HS-5 (cell line): Measurements from ENCODE around the gene LMAN2.
"Not testable (repeated sequence)": the region's sequence is repeated elsewhere in the genome, so short reads cannot be mapped to it uniquely, and the experiment has no call there.

Experiments
- DNase-seq: peaks from one replicate; pipeline ENCODE4 v3.0.0-alpha.2; 2012; ENCODE audit warnings: low read depth

Gene LMAN2

DNA sequence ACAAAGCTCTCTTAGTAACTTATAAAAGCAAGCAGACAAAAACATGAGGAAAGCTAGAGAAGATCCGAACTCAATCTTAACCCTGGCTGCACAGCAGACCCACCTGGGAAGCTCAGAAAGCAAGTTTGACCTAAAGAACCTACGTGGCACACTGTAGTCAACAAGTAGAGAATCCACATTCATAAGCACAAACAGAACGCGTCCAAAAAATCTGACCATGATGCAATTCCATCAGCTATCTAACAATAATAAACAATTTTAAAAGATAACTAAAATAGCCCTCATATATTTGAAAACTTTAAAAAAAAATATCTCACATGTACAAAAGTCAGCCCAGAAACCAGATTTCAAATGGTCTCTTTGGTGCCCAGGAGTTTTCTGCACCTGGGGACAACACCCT lies 4.6 kb downstream of the LMAN2 start:
- no peak for DNase-seq

DNA sequence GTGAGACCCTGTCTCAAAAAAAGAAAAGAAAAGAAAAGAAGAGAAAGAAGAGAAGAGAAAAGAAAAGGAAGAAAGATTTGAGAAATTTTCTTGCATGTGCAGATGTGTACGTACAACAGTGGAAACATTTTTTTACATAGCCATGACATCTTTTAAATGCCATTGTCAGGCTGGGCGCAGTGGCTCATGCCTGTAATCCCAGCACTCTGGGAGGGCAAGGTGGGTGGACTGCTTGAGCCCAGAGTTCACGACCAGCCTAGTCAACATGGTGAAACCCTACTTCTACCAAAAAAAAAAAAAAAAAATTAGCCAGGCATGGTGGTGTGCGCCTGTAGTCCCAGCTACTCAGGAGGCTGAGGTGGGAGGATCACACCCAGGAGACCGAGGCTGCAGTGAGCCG lies 6.6 kb downstream of the LMAN2 start:
- no peak for DNase-seq

DNA sequence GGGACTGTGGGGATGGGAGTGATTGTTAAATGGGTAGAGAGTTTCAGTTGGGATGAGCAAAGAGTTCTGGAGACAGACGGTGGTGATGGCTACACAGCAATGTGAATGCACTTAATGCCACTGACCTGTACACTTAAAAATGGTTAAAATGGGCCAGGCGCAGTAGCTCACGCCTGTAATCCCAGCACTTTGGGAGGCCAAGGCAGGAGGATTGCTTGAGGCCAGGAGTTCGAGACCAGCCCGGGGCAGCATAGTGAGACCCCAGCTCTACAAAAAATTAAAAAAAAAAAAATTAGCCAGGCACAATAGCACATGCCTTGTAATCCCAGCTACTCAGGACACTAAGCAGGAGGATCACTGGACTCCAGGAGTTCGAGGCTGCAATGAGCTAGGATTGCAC lies 7.7 kb downstream of the LMAN2 start:
- DNase-seq: no peak

DNA sequence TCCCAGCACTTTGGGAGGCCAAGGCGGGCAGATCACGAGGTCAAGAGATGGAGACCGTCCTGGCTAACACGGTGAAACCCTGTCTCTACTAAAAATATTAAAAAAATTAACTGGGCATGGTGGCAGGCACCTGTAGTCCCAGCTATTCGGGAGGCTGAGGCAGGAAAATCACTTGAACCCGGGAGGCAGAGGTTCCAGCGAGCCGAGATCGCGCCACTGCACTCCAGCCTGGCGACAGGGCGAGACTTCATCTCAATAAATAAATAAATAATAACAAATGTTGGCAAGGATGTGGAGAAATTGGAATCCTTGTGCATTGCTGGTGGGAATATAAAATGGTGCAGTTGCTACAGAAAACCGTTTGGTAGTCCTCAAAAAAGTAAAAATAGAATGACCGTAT lies 8.5 kb downstream of the LMAN2 start:
- not testable (repeated sequence) for DNase-seq

DNA sequence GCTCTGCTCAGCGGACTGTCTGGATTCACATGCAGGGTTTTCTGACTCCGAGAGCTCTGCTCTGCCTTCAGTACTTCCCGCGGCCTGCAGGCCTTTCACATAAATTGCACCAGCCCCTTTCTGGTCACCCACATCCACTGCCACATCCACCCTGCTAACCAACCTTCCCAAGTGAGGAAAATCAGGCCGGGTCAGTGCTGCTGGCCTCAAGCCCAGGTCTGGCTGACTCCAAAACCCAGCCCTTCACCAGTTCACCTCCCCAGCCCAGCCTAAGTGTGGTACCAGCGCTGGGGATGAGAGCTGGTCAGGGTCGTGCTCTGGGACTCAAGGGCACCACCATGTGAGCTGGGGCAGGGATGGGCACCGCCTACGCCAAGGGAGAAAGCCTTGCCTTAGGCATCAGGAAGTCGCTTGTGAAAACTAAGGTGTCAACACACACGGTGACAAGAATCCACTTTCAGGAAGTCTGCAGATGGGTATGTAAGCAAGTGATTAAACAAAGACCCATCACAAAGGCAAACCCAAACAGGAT lies 12.3 kb downstream of the LMAN2 start:
- DNase-seq: no peak

DNA sequence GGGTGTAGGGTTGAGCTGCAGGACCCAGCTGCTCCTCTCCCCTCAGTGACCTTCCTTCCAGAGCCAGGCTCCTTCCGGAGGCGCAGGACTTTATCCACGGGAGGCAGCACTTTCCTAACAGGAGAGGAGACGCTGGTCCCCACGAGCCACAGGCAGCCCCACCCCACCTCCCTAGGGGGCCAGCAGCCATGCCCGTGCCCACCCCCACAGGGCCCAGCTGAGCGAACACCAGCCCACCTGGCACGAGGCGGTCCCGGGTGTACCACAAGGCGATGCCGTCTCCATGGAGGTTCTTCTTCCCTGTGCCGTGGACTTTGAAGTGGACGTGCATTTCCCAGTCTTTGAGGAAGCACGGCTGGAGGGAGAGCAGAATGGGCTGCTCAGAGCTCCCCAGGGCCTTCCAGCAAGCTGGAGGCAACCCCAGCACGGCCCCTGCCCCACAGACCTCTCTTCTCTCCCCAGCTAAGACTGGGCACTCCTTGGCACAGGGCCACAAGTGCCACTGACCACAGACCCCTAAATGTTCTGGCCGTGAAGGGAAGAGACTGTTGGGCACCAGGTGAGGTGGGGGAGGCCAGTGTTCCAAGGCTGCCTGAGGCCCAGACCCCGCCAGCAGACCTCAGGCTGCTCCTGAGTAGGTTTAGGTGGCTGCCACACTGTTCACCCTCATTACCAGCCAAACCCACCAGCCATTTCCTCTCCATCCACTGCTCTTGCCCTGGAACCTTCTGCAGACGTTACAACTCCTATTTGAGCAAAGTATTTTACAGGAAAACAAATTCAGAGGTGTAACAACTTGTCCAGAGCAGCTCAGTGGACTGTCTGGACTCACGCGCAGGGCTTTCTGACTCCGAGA lies 13.0 kb downstream of the LMAN2 start:
- no peak for DNase-seq

DNA sequence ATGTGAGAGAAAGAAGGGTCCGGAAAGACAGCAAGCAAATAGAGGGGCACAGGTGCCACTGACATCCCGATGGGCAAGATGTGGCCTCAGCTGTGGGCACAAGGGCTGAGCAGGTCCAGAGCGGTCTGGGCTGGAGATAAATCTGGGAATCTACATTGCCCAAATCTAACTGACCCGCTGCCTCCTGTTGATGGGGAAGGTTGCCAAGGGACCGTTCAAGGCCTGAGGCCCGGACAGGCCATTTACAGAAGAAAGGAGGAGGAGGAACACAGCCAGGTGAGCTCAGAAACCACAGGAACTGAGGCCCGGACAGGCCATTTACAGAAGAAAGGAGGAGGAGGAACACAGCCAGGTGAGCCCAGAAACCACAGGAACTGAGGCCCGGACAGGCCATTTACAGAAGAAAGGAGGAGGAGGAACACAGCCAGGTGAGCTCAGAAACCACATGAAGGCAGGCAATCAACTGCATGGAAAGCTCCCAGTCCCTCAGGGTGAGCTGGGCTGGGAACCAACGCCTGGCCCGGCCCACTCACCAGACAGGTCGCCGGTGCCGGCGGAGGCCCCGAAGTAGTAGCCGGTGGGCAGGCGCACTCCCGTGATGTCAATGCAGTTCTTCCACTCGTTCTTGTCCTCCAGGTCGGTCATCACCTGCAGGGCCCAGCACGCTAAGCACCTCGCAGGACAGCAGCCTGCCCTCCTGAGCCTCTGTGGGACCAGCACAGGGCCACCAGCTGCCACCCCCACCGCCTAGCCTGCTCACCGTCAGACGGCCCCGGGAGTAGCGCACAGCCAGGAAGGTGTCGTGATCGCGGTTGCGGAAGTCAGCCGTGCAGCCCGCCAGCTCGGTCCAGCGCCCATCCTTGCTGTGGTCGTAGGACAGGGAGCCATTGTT lies 14.6 kb downstream of the LMAN2 start:
- DNase-seq: no peak

DNA sequence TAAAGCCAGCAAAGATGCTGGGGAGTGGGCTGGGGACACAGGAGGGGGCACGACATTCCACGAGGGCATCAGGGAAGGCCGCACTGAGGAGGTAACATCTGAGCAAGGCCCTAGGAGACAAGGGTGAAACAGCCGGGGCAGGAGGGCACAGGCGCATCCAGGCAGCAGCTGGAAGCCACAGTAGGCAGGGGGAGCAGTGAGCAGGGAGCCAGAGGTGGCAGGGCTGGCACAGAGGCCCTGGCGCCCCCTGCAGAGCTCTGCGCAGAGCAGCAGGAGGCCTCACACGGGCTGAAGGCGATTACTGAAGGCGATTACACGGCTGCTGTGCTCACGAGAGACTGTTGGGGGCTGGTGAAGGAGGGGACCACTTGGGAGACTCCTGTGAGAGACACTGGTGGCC lies 15.4 kb downstream of the LMAN2 start:
- DNase-seq: no peak

DNA sequence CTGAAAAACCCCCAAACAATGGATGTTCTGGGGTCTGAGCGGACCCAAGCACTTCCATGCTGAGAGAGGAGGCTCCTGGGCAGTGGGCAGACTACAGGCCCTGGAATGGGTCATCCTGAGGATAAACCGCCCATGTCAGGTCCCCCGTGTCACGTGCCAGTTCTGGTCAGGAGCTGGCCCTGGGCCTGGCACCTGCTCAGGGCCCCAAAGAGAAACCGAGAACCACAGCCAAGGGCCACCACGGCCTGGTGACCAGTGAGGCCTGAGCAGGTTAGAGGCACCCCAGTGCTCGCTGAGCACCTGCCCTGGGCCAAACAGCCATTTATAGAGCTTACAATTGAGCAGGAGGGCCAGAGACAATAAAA lies 15.8 kb downstream of the LMAN2 start:
- DNase-seq: no peak

DNA sequence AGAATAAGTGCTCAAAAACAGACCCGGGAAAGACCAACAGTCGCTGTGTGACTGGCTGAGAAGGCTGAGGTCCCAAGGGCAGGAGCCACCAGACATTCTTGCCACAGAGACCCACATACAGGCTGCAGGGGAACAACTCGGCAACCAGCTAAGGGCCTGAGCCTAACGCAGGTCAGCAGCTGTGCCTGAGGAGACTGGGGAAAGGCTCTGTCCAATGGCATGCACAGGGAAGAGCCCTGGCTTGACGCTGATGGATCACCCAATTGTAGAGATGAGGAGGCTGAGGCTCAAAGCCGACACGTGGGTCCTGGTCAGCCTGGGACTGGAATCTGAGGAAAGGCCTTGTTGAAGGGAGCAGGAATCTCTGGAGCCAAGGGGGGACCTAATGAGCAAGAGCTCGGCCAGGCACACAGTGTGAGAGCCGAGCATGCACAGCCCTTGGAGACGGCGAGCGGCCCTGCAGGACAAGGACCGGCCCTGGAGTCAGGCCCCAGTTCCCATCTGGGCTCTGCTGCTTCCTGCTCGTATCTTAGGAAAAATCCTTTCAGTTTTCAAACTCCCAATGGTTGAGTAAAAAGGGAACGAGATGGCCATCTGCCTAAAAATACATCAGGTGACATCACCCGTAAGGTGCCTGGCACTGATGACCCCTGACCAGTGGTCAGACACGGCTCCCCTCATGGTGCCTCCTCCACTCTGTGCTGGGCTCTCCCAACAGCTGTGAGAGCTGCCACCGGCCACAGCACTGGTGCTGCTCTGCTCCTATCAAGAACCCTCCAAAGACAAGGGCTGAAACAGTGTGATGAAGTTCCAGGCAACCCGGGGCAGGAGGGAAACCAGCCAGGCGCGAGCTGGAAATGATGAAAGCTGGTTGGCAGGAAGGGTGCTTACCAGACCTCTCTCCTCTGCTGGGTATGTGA lies 16.4 kb downstream of the LMAN2 start:
- no peak for DNase-seq

DNA sequence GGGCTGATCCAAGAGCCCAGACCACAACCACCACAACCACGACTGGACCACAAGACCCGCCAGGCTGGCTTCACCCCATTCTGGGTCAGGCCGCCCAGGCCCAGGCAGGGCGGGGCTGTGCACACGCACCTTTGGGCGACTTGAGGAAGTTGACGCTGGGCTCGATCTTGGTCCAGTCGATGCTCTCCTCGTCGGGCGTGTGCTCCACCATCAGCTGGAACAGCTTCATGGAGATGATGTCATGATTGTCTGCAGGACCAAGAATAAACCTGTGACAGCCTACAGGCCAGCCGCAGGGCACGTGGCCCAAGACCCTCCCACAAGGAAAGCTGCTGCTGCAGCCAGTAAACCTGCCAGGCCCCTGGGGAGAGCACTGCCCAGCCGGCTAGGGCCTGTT lies 17.3 kb downstream of the LMAN2 start:
- no peak for DNase-seq

DNA sequence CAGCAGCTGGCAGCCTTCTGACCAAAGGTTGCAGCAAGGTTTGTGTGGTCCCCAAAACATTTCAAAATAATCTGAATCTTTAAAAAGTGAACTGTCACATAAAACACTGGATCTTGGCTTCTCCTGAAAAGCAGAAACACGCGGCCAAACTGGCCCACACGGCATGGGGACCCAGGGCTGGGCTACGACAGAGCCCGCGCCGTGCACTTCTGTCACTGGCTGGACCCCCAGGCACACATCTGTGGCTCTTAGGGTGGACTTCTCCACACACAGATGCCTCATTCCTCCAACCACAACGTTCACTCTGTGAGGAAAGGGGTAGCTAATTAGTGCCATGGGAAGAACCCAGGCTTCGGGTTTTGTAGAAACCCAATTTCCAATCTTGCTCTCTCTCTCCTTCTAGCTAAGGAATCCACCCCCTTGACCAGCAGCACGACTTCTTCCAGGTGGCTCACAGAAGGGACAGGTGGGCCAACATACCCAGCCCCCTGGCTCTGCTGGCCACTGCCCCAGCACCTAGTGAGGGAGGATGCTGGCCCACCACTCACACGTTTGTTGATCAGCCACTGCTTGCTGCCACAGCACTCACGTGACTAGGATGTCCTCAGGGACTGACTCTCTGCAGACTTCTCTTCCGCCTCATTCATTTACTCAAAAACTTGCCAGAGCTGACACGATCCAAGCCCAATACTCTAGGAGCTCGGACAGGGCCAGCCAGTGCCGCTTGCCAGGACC lies 17.9 kb downstream of the LMAN2 start:
- no peak for DNase-seq

DNA sequence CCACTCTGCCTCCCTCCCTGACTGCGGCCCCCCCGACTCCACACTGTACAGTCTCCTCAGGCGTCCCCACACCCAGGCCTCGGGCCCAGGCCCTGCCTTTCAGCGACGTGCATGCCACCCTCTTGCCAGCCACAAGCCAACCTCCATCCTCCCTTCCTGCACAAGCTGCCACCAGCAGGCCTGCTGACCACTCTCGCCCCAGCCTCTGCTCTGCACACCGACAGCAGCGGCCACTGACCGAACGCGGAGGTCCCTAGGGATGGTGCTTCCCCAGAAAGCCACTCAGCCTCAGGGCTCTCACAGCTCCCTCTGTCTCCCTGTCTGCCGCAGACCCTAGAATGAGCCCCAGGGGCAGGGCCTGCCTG lies 18.6 kb downstream of the LMAN2 start:
- no peak for DNase-seq

DNA sequence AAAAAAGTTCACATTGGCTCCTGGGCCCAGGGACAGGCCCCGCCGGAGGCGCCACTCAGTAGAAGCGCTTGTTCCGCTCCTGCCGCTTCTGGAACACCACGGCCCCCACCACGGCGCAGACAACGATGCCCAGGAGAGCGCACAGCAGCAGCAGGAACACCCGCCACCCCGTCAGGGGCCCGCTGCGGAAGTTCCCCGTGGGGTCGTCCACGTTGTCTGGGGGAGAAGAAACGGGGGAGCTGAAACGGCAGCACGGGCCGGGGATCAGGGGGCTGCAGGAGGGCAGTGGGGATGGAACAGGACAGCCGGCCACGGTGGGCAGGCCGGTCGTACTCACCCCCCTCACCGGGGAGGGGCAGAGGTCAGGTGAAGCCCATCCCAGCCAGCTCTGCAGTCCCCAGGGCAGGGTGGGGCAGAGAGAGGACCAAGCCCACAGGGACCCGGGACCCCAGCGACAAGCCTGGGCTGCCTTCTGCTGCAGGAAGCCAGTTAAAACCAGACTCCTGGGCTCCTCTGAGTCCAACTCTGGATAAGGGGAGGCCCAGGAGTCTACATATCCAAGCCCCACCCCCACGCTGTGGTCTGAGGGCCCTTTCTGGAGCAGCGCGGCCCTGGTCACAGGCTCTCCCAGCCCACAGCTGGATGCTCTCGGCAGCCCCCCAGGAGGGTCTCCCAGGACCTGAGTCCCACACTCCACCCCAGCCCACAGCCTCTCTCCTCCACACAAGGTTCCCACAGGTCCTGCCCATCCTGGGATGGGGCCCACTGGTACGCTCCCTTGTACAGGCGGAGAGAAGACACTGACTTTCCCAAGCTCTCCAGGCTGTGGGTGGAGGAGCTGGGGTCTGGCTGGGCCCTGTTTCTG lies 19.2 kb downstream of the LMAN2 start:
- no peak for DNase-seq

DNA sequence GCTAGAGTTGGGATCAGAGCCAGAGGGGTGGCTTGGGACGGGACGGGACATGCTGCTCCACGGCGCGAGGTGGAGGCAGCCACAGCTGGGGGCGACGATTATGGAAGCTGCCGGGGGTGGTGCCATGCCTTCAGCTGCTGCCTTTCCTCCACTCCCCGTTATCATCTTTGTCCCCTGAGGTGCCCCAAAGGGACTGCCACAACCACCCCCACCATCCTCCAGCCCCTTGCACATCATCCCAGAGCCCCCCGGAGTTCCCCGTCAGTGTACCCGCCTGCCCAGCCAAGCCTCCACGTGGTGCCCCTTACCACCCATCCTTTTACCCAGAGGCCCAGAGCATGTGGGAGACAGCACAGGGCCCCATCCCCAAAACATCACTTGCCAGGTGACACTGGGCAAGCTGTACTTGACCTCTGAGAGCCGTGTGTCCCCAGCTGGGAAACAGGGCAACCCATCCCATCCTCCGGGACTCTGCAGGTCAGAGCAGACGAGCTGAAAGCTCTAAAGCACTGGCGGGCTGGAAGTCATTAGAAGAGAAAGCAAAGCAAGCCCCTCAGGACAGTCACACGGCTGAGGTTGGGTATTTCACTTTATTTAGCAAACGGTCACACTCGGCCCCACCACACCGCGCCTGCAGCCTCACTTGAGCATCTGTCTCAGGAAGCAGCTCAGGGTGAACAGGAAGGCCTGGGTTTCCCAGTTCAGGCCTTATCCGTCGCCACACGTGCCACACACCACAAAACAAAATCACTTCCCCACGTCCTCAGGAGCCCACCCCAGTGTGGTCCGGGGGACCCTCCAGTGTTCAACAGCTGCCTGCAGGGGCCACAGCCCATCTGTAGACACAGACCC lies 20.3 kb downstream of the LMAN2 start:
- DNase-seq: no peak

DNA sequence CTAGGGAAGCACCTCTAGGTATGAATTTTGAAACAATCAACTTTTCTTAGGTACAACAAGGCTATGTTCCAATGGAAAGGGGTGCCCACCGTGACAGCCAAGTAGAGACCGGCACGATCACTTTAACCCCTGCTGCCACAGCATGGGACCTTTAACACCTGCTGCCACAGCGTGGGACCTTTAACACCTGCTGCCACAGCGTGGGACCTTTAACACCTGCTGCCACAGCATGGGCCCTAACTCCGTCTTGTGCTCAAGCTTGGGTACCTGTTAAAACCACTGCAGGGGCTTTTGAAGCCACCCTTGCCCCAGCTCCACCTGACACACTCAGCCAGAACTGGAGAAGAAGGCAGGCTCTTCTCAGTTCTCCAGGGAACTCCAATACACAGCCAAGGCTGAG lies 21.6 kb downstream of the LMAN2 start:
- DNase-seq: no peak

DNA sequence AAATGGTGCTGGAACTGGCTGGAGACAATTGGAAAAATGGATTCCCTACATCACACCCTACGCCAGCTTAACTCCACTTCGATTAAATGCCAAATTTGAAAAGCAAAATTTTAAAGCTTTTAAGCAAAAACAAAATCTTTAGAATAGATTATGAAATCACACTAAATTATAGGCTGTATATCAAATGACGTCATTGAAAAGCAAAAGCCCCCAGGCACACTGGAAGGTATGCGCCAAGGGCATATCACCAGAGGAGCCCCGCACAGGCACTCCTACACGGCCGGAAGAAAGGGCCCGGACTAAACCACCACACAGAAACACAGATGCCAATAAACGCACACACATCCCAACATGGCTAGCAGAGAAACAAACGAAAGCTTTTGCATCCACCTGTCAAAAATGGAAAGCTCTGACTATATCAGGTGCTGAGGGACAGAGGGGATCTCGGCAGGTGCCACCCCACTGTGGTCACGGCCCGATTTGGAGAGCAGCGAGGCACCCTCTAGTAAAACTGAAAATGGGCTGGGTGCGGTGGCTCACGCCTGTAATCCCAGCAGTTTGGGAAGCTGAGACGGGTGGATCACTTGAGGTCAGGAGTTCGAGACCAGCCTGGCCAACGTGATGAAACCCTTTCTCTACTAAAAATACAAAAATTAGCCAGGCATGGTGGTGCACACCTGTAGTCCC lies 22.8 kb downstream of the LMAN2 start:
- no peak for DNase-seq

DNA sequence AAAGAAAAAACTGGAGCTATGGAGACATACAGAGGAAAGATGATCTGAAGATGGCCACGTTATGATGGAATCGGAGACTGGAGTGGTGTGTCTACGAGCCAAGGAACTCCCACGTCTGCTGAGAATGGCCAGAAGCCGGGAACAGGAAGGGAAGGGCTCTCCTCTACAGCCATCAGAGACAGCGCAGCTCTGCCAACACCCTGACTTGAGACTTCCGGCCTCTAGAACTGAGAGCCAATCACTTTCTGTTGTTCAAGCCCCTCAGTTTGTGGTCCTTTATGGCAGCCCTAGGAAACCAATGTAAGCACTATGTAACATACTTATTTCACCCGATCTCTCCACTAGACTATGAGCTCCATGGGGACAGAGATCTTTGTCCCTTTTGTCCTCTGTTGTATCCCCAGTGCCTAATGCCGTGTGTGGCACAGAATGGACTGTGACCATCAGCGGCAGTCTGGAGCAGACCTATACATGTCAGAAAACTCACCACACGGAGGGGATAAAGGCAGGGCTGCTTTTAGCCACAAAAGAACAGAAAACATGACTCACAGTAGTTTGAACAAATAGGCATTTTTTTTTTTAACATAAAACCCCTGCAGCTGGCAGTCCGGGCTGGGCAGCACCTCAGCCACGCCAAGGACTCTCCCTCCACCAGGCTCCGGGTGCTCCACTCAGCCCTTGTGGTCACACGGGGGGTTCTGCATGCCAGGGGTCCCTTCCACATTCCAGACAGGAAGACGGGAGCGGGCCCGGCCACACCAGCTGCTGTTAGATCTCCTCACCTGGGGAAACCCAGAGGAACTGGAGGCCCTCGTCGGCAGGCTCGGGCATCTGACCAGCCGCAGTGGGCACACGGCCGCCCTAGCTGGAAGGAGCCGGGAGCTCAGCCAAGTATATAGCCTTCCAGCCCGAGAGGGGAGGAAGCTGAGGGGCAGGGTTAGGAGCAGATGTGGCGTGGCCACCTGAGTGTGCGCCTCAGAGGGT lies 23.6 kb downstream of the LMAN2 start:
- DNase-seq: no peak
